ENCODE results near the gene BCLAF3. TPM values are rescaled to one million over a fixed set of nuclear protein-coding genes. Genes with fewer than 3 reads are reported as not detected.

Gene BCLAF3
- total and polyA plus RNA-seq, 2 donors (not counting 1 experiment from before 2014, with no cell fraction given), result 3.1 to 21.5 TPM

- H3K36me3 ChIP-seq (replicated peaks in 1 of 2; ENCODE audit: control extremely low read depth in 1 of 2, control insufficient read depth in 1 of 2, extremely low read depth in 1 of 2, insufficient read depth in 2 of 2, low read length in 1 of 2), result peaks cover 2 to 8% of the 10 kb centered on the region in 2 experiments
- ATAC-seq (ENCODE audit: low read depth) (no peak), DNase-seq (no peak)
- no peak overlapping the region for H3K9ac ChIP-seq (ENCODE audit: low read length)
- Mint-ChIP-seq H3K9me3 (ENCODE audit: insufficient read depth) (no peaks in the 10 kb centered on the region), H3K27ac (no peak overlapping the region), H3K4me1 (peaks cover 1% of the 10 kb centered on the region), H3K27me3 (no peaks in the 10 kb centered on the region), H3K4me3 (no peak overlapping the region)
- H3K4me3 ChIP-seq (ENCODE audit: control extremely low read depth in 1 of 5, extremely low read depth in 1 of 5, insufficient read depth in 1 of 5, low read depth in 2 of 5, low read length in 4 of 5), result no peak overlapping the region
- H3K9me3 ChIP-seq (ENCODE audit: control extremely low read depth in 1 of 3, control insufficient read depth in 2 of 3, insufficient read depth in 1 of 3, low read length in 2 of 3), result no peaks in the 10 kb centered on the region
- H3K27ac ChIP-seq (ENCODE audit: low read length in 2 of 2), result no peak overlapping the region
- H3K4me2 ChIP-seq (replicated peaks; ENCODE audit: low read depth, low read length, poor library complexity, severe bottlenecking), result no peak overlapping the region
- ChIA-PET CTCF (no interaction called here), POLR2A (no interaction called here)
- 100% methylated on average over 1 of the region's 2 CpGs for WGBS (ENCODE audit: insufficient coverage)
- intact Hi-C loops (cut with micrococcal nuclease), result no loop called here
- no peaks in the 10 kb centered on the region for H3K79me2 ChIP-seq (ENCODE audit: control insufficient read depth, insufficient read depth, low read length)
- H3K4me1 ChIP-seq (ENCODE audit: control insufficient read depth in 2 of 2, insufficient read depth in 2 of 2, low read length in 2 of 2), result no peaks in the 10 kb centered on the region
- no peak overlapping the region for H2AFZ ChIP-seq (ENCODE audit: insufficient read depth, low read depth, low read length, poor library complexity, severe bottlenecking)
- no peaks in the 10 kb centered on the region for H4K20me1 ChIP-seq (ENCODE audit: control insufficient read depth, insufficient read depth, low read length, poor library complexity, severe bottlenecking)
- TF ChIP-seq, protein P1, sequence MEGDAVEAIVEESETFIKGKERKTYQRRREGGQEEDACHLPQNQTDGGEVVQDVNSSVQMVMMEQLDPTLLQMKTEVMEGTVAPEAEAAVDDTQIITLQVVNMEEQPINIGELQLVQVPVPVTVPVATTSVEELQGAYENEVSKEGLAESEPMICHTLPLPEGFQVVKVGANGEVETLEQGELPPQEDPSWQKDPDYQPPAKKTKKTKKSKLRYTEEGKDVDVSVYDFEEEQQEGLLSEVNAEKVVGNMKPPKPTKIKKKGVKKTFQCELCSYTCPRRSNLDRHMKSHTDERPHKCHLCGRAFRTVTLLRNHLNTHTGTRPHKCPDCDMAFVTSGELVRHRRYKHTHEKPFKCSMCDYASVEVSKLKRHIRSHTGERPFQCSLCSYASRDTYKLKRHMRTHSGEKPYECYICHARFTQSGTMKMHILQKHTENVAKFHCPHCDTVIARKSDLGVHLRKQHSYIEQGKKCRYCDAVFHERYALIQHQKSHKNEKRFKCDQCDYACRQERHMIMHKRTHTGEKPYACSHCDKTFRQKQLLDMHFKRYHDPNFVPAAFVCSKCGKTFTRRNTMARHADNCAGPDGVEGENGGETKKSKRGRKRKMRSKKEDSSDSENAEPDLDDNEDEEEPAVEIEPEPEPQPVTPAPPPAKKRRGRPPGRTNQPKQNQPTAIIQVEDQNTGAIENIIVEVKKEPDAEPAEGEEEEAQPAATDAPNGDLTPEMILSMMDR (IDR thresholded peaks at IDR 0.05), result no peak
- no peaks in the 10 kb centered on the region for H3K27me3 ChIP-seq (replicated peaks in 1 of 4; ENCODE audit: control extremely low read depth in 1 of 4, control insufficient read depth in 3 of 4, insufficient read depth in 4 of 4, low read length in 3 of 4)
These were observed 36.3 kb downstream of the BCLAF3 start for GRCh38 chrX:19954335-19955096.

- Mint-ChIP-seq H3K4me3 (no peak overlapping the region), H3K4me1 (no peaks in the 10 kb centered on the region), H3K27ac (no peak overlapping the region), H3K9me3 (ENCODE audit: insufficient read depth) (no peaks in the 10 kb centered on the region), H3K27me3 (no peaks in the 10 kb centered on the region)
- no peak for DNase-seq
- H3K36me3 ChIP-seq (replicated peaks in 1 of 2; ENCODE audit: control extremely low read depth in 1 of 2, control insufficient read depth in 1 of 2, extremely low read depth in 1 of 2, insufficient read depth in 2 of 2, low read length in 1 of 2), result peaks cover 2 to 12% of the 10 kb centered on the region in 2 experiments
- no peaks in the 10 kb centered on the region for H3K79me2 ChIP-seq (ENCODE audit: control insufficient read depth, insufficient read depth, low read length)
- no peaks in the 10 kb centered on the region for H4K20me1 ChIP-seq (ENCODE audit: control insufficient read depth, insufficient read depth, low read length, poor library complexity, severe bottlenecking)
- no peak for TF ChIP-seq EZH2 (IDR thresholded peaks at IDR 0.05; ENCODE audit: borderline replicate concordance, insufficient read depth, low read depth, low read length, poor library complexity, severe bottlenecking)
- TF ChIP-seq, protein P1 (IDR thresholded peaks at IDR 0.05), result no peak
- POLR2A ChIA-PET, result no interaction called here
- CTCF ChIA-PET, result no interaction called here
- H3K4me1 ChIP-seq (ENCODE audit: control insufficient read depth in 2 of 2, insufficient read depth in 2 of 2, low read length in 2 of 2), result no peaks in the 10 kb centered on the region
- no peak overlapping the region for H3K4me2 ChIP-seq (replicated peaks; ENCODE audit: low read depth, low read length, poor library complexity, severe bottlenecking)
- H3K4me3 ChIP-seq (ENCODE audit: control extremely low read depth in 1 of 5, extremely low read depth in 1 of 5, insufficient read depth in 1 of 5, low read depth in 2 of 5, low read length in 4 of 5), result no peak overlapping the region
- no peak overlapping the region for H3K27ac ChIP-seq (ENCODE audit: low read length in 2 of 2)
- H3K9me3 ChIP-seq (ENCODE audit: control extremely low read depth in 1 of 3, control insufficient read depth in 2 of 3, insufficient read depth in 1 of 3, low read length in 2 of 3), result no peaks in the 10 kb centered on the region
- H3K27me3 ChIP-seq (replicated peaks in 1 of 4; ENCODE audit: control extremely low read depth in 1 of 4, control insufficient read depth in 3 of 4, insufficient read depth in 4 of 4, low read length in 3 of 4), result no peaks in the 10 kb centered on the region
- no peak overlapping the region for H2AFZ ChIP-seq (ENCODE audit: insufficient read depth, low read depth, low read length, poor library complexity, severe bottlenecking)
- no peak for ATAC-seq (ENCODE audit: low read depth)
- no peak overlapping the region for H3K9ac ChIP-seq (ENCODE audit: low read length)
- WGBS (ENCODE audit: insufficient coverage), result no CpG with 5 or more reads among the region's 3 CpGs
- intact Hi-C loops (cut with micrococcal nuclease), result no loop called here
These were observed 37.7 kb downstream of the BCLAF3 start for GRCh38 chrX:19953145-19953544.
